HepG2 (cell line): Measurements from ENCODE around the gene MVK. TPM values are rescaled to one million over a fixed set of nuclear protein-coding genes. Genes with fewer than 3 reads are reported as not detected.

Source experiments
- ARHGAP35 ChIP-seq: sonication (generic); formaldehyde crosslinking; IDR thresholded peaks from 2 replicates; pipeline ENCODE4 v1.9.0; 2022; ENCODE audit warnings: mild to moderate bottlenecking, inconsistent platforms, moderate library complexity, missing genetic modification reagents, borderline replicate concordance
- HIC2 ChIP-seq: sonication (generic); formaldehyde crosslinking; IDR thresholded peaks from 2 replicates; pipeline ENCODE4 v1.9.0; 2022; ENCODE audit warnings: low read depth, missing genetic modification reagents
- HIVEP1 ChIP-seq: sonication (generic); formaldehyde crosslinking; IDR thresholded peaks from 2 replicates; pipeline ENCODE4 v1.4.0; 2020; ENCODE audit warnings: mild to moderate bottlenecking, missing genetic modification reagents
- HMGXB4 ChIP-seq, 2 experiments: sonication (generic) in 1 of 2; formaldehyde crosslinking in 1 of 2; IDR thresholded peaks; 2 replicates each; pipeline versions ENCODE4 v1.4.0 to v1.6.1; 2018 to 2020; ENCODE audit warnings: missing genetic modification reagents in 2 of 2, borderline replicate concordance in 1 of 2, low read depth in 1 of 2, mild to moderate bottlenecking in 1 of 2, missing biosample characterization in 1 of 2
- HNRNPK ChIP-seq: fragments of 200-400 bp; formaldehyde crosslinking; IDR thresholded peaks from 2 replicates; pipeline ENCODE4 v1.6.1; 2018; ENCODE audit warnings: low read length, low read depth, moderate library complexity, mild to moderate bottlenecking; ENCODE audit not compliant: poor library complexity, severe bottlenecking
- HNRNPLL ChIP-seq: fragments of 200-400 bp; formaldehyde crosslinking; IDR thresholded peaks from 2 replicates; pipeline ENCODE4 v1.6.1; 2017; ENCODE audit warnings: mild to moderate bottlenecking, low read depth, low read length; ENCODE audit not compliant: poor library complexity, severe bottlenecking
- KAT7 ChIP-seq: IDR thresholded peaks from 2 replicates; pipeline ENCODE4 v1.6.1; 2018; ENCODE audit warnings: borderline replicate concordance, missing compliant biosample characterization
- LCORL ChIP-seq, 2 experiments: fragments of 450-650 bp in 1 of 2; sonication (generic) in 1 of 2; formaldehyde crosslinking in 1 of 2; IDR thresholded peaks; 2 replicates each; pipeline versions ENCODE4 v1.5.0 to v1.6.1; 2017 to 2020; ENCODE audit warnings: antibody characterized with exemption in 1 of 2, missing genetic modification reagents in 1 of 2
- MIXL1 ChIP-seq: IDR thresholded peaks from 2 replicates; pipeline ENCODE4 v1.6.1; 2016
- NCOA2 ChIP-seq: sonication (generic); formaldehyde crosslinking; IDR thresholded peaks from 2 replicates; pipeline ENCODE4 v1.8.0; 2022; ENCODE audit warnings: inconsistent platforms
- NCOA5 ChIP-seq: sonication (generic); formaldehyde crosslinking; IDR thresholded peaks from 2 replicates; pipeline ENCODE4 v1.4.0; 2020; ENCODE audit warnings: missing genetic modification reagents
- NFATC3 ChIP-seq: sonication (generic); formaldehyde crosslinking; IDR thresholded peaks from 2 replicates; pipeline ENCODE4 v1.5.1; 2020; ENCODE audit warnings: mild to moderate bottlenecking, missing genetic modification reagents
- PITX1 ChIP-seq: sonication (generic); formaldehyde crosslinking; IDR thresholded peaks from 2 replicates; pipeline ENCODE4 v1.5.1; 2020; ENCODE audit warnings: mild to moderate bottlenecking, missing genetic modification reagents
- RFXAP ChIP-seq: sonication (generic); formaldehyde crosslinking; IDR thresholded peaks from 2 replicates; pipeline ENCODE4 v1.4.0; 2020; ENCODE audit warnings: missing genetic modification reagents, borderline replicate concordance
- TEAD3 ChIP-seq: optimal IDR thresholded peaks from 2 replicates; pipeline ENCODE3; 2016; ENCODE audit warnings: borderline replicate concordance
- ZNF235 ChIP-seq: sonication (generic); formaldehyde crosslinking; IDR thresholded peaks from 2 replicates; pipeline ENCODE4 v1.8.1; 2023; ENCODE audit warnings: mild to moderate bottlenecking, missing genetic modification reagents, borderline replicate concordance
- ZNF276 ChIP-seq: sonication (generic); formaldehyde crosslinking; IDR thresholded peaks from 2 replicates; pipeline ENCODE4 v1.4.0; 2020; ENCODE audit warnings: mild to moderate bottlenecking, low read depth, missing genetic modification reagents
- ZNF382 ChIP-seq: sonication (generic); formaldehyde crosslinking; IDR thresholded peaks from 2 replicates; pipeline ENCODE4 v1.5.0; 2020; ENCODE audit warnings: missing genetic modification reagents, mild to moderate bottlenecking, borderline replicate concordance
- ZNF414 ChIP-seq: sonication (generic); formaldehyde crosslinking; IDR thresholded peaks from 2 replicates; pipeline ENCODE4 v1.5.0; 2020; ENCODE audit warnings: missing genetic modification reagents
- ZNF564 ChIP-seq: sonication (generic); formaldehyde crosslinking; IDR thresholded peaks from 2 replicates; pipeline ENCODE4 v1.8.1; 2023; ENCODE audit warnings: mild to moderate bottlenecking, missing genetic modification reagents
- ZNF577 ChIP-seq: sonication (generic); formaldehyde crosslinking; IDR thresholded peaks from 2 replicates; pipeline ENCODE4 v1.4.0; 2020; ENCODE audit warnings: mild to moderate bottlenecking, low read depth, missing genetic modification reagents, borderline replicate concordance
- ZNF75D ChIP-seq: sonication (generic); formaldehyde crosslinking; IDR thresholded peaks from 2 replicates; pipeline ENCODE4 v1.8.1; 2023; ENCODE audit warnings: missing genetic modification reagents, mild to moderate bottlenecking, borderline replicate concordance
- polyA plus RNA-seq, 8 experiments: library from polyadenylated mRNA; depleted of rRNA in 3 of 8; stranded (reverse) in 7 of 8; unstranded in 1 of 8; fragments of >200 nt; fragmentation: Illumina TruSeq in 4 of 8; extraction: Trizol in 4 of 8; gene quantifications; 2 replicates each; pipeline versions ENCODE4 v1.2.1 to v1.2.3, GENCODE V29; 2011 to 2016; ENCODE audit warnings: low read depth in 4 of 8, missing spikeins in 1 of 8, mixed read lengths in 1 of 8; ENCODE audit not compliant: insufficient read depth in 1 of 8
- total RNA-seq, 5 experiments: library from RNA; depleted of rRNA; stranded (reverse); fragments of >200 nt; fragmentation: Illumina TruSeq; extraction: Trizol; gene quantifications; 2 replicates each; pipeline ENCODE4 v1.2.3, GENCODE V29; 2016; ENCODE audit warnings: low read depth in 1 of 5

Gene MVK
- total and polyA plus RNA-seq, 2 of the 13 experiments (the other 11 are each of a cell fraction or from before 2014, with no cell fraction given): 11.6 to 66.9 TPM

GRCh38 chr12:109573029-109573913 lies at the start of gene MVK, which contains the start of gene MMAB (continued):
- TF ChIP-seq HNRNPLL: peak; percentile 62
- peak; percentile 90 for TF ChIP-seq HIVEP1 (CRISPR knock-in tag)
- TF ChIP-seq RFXAP: peak; percentile 80; the same call in 1 of the 2 replicates
- peak; percentile 67; the same call in 1 of the 2 replicates for TF ChIP-seq ZNF414 (CRISPR knock-in tag)
- TF ChIP-seq ZNF382 (CRISPR knock-in tag): no peak
- TF ChIP-seq MIXL1: peak; percentile 13
- no peak for TF ChIP-seq NFATC3 (CRISPR knock-in tag)
- peak; percentile 68 for TF ChIP-seq TEAD3 (CRISPR knock-in tag)
- TF ChIP-seq KAT7: peak; percentile 85; the same call in 1 of the 2 replicates
- TF ChIP-seq HMGXB4 (CRISPR knock-in tag; IDR thresholded peaks at IDR 0.05; ENCODE audit: borderline replicate concordance in 1 of 2, low read depth in 1 of 2): peak; percentile 84 to 89; a peak in 3 of 4 replicates
- TF ChIP-seq HIC2 (CRISPR knock-in tag): no peak
- TF ChIP-seq LCORL (IDR thresholded peaks at IDR 0.05): no peak
- 0 out of 2 replicates have a peak, but pooled peaks have one; percentile 48 for TF ChIP-seq LCORL (CRISPR knock-in tag; IDR thresholded peaks at IDR 0.05)
- peak; percentile 51; the same call in 1 of the 2 replicates for TF ChIP-seq NCOA2
- no peak for TF ChIP-seq ZNF276 (CRISPR knock-in tag)
- TF ChIP-seq ZNF235 (CRISPR knock-in tag): peak; percentile 65; the same call in 1 of the 2 replicates
- no peak for TF ChIP-seq ZNF75D (CRISPR knock-in tag)
- TF ChIP-seq HNRNPK: no peak
- no peak; the same call in 1 of the 2 replicates for TF ChIP-seq ARHGAP35 (CRISPR knock-in tag)
- TF ChIP-seq PITX1 (CRISPR knock-in tag): peak; percentile 66; the same call in 1 of the 2 replicates
- peak; percentile 89; the same call in 1 of the 2 replicates for TF ChIP-seq ZNF564 (CRISPR knock-in tag)
- TF ChIP-seq NCOA5 (CRISPR knock-in tag): no peak
- TF ChIP-seq ZNF577 (CRISPR knock-in tag): no peak
